SH-SY5Y (cell line): ENCODE data around the gene MSI2.

ENCODE experiments used
- GATA2 ChIP-seq: IDR thresholded peaks from 2 replicates; pipeline ENCODE4 v1.6.1; 2011; ENCODE audit warnings: mild to moderate bottlenecking, low read depth, low read length
- GATA3 ChIP-seq: IDR thresholded peaks from 2 replicates; pipeline ENCODE4 v1.6.1; 2011; ENCODE audit warnings: low read depth, mild to moderate bottlenecking, low read length, moderate library complexity

DNA sequence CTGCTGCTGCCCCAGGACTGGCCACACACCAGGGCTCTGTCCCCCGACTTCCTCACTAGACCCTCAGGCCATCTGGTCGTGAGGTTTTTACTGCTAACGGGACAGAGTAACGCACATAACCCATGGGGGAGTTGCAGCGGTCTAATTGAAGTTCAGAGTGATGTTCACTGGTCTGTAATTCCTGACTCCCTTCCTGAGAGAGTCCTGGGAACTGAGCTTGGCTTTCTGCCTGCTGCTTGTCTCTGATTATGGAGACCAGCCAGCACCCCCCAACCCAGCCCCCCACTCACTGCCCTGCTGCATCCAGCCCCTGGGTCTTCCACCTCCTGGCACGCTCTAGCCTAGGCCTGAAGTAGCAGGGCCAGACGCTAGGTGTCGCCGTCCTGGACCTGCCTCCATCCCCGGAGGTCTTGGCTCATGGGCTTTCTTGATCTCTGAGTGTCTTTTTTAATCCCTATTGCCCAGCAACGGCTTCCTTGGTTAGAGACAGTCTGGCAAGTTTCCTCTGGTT lies 295.8 kb downstream of the MSI2 start:
- TF ChIP-seq GATA3, result no peak
- TF ChIP-seq GATA2, result no peak
